HG03064 (cell line): Measurements from ENCODE around the gene ATPAF2.

Experiments
- ATAC-seq: cut with Tn5 transposase; IDR thresholded peaks from one replicate; pipeline ENCODE4 v1.9.1; 2021; ENCODE audit warnings: low read depth; ENCODE audit not compliant: unreplicated experiment

Gene ATPAF2

DNA sequence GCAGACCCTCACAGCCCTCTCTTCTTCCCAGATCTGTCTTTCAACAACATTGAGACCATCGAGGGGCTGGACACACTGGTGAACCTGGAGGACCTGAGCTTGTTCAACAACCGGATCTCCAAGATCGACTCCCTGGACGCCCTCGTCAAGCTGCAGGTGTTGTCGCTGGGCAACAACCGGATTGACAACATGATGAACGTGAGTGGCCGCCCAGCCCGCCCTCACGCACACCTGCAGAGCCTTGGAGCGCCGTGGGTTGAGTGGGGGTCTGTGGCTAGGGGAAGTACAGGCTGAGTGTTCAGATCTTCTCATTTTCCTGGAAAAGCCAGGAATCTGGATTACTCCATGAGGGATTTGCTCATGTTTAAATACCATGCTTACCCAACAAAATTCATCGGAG is 51.1 kb downstream of the ATPAF2 start:
- no peak for ATAC-seq

DNA sequence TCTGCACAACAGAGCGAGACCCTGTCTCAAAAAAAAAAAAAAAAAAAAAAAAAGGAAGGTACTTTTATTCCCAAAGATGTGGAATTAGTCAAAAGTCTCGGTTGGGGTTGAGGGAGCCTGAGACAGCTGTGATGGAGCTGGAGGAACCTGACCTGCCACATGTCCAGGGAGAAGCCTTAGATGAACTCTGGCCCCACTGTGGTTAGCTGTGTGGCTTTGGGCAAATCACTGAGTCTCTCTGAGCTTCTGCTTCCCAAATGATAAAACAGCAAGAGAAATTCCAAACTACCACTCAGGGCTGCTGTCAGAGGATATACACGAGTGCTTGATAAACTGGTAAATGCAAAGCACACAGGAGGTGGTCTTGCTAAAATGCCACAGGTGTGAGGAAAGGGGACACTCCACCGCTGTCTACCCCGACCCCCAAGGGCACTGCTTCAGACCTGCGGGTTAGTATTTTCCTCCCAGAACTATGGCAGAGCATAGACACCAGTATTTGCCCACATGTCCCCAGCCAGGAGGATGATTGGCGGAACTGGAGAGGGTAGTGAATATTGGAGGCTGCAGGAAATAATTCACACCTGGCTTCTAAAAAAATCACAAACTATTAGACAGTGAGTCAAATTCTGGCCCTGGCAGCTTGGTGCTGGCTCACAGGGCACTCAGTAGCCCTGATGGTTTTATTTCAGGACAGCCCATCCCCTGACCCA is 51.6 kb downstream of the ATPAF2 start:
- no peak for ATAC-seq

DNA sequence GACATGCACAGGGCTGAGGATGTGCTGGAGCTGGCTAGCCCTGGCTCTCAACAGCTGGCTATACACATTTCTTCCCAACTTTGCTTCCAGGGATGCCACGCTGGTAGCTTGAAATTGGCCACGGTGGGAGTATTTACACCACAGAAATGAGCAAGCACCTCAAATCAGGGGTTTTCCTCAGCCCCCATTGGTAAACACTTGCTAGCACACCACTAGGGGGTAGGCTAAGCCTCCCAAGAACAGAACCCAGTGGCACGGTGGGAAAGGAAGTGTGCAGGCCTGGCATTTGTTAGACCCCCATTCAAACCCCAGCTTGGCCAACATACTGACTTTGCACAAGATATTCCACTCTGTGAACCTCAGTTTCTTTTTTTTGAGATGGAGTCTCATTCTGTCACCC is 53.4 kb downstream of the ATPAF2 start:
- no peak for ATAC-seq

DNA sequence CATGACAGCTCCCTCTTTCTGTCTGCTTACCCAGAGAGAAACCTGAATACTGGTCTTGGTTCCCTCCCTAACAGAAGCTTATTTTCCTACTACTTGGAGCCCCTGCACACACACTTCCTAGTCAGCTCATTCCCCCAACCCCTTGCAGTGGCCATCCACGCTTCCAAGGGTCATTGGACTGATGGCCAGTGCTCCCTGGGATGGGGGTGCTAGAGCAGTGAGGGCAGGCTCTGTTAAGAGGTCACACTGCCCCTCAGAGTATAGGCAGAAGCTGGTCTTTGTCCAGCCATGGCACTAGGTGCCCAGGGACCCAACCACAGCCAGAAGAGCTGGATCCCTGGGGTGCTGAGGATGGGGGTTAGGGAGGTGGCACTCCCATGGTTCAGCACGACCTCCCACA is 53.8 kb downstream of the ATPAF2 start:
- ATAC-seq = no peak

DNA sequence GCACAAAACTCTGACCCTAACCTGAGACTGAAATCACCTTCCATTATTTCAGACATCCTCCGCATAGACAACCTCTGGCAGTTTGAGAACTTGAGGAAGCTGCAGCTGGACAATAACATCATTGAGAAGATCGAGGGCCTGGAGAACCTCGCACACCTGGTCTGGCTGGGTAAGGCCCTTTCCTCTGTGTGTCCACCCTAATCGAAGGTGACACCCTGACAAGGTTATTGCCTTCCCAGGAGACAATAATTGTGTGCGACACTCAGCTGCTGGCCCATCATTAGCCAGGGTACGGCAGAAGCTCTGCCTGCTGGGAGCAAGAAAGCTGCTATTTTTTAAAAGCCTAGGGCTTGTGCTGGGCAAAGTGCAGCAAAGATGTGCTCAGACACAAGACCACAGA is 55.2 kb downstream of the ATPAF2 start:
- ATAC-seq = no peak

DNA sequence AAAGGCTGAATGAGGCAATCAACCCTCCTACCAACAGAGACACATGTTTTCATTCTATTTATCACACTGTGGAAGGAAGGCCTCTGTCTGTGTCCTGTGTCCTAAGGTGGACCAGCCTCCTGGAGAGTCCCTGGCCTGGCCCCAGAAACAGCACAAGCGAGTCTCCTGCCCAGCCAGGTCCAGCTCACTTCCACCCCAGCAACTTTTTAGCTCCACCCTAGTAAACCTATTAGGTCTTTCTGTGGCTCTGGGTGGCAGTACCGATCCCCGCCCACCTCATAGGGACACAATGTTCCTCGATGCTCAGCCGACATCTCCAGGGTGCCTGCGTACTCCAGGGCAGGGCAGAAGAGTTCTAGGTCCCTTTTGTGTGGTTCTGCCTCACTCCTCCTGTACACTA is 55.6 kb downstream of the ATPAF2 start:
- ATAC-seq = no peak

DNA sequence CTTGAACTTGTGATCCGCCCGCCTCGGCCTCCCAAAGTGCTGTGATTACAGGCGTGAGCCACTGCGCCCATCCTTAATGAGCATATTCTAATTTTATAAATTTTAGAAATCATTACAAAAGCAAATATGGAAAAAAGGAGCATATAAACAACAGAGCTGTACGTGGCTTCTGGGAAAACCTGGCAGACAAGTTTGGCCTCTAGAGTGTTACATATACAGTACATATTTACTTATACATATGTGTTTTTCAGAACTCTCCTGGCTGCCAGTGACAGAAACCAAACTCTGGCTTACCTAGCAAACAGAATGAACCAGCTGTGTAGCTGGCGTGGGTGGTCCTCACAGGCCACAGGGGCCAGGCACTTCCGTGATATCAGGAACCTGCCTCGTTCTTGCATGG is 56.2 kb downstream of the ATPAF2 start:
- no peak for ATAC-seq

DNA sequence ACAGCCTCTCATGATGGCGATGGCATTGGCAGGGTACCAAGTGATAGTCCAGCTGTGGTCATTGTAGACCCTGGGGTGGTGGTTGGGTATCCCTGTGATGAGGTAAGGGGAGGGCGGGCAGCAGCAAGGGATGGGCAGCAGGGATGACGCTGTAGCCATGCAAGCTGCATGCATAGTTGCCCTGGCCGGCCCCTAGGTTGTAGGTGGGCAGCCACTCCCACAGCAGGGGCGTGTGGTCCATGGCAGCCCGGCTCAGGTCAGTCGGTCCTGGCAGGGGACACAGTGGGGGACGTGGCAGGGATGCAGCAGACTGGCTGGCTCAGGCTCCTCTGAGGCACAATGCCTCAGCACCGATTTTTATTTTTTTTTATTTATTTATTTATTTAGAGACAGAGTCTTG is 57.6 kb downstream of the ATPAF2 start:
- no peak for ATAC-seq

DNA sequence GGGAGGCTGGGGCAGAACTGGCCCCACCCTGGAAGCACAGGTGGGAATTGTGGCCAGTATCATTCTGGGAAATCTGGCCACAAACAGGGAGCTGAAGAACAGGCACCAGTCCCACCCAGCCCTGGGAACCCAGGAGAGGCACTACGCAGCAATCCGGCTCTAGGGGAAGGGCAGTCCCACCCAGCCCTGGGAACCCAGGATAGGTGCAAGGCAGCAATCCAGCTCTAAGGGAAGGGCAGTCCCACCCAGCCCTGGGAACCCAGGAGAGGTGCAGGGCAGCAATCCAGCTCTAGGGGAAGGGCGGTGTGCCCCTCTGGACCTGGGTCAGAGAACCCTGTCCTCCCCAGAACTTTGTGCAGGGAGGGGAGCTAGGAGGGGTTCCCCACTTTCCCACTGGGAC is 59.2 kb downstream of the ATPAF2 start:
- ATAC-seq = no peak

DNA sequence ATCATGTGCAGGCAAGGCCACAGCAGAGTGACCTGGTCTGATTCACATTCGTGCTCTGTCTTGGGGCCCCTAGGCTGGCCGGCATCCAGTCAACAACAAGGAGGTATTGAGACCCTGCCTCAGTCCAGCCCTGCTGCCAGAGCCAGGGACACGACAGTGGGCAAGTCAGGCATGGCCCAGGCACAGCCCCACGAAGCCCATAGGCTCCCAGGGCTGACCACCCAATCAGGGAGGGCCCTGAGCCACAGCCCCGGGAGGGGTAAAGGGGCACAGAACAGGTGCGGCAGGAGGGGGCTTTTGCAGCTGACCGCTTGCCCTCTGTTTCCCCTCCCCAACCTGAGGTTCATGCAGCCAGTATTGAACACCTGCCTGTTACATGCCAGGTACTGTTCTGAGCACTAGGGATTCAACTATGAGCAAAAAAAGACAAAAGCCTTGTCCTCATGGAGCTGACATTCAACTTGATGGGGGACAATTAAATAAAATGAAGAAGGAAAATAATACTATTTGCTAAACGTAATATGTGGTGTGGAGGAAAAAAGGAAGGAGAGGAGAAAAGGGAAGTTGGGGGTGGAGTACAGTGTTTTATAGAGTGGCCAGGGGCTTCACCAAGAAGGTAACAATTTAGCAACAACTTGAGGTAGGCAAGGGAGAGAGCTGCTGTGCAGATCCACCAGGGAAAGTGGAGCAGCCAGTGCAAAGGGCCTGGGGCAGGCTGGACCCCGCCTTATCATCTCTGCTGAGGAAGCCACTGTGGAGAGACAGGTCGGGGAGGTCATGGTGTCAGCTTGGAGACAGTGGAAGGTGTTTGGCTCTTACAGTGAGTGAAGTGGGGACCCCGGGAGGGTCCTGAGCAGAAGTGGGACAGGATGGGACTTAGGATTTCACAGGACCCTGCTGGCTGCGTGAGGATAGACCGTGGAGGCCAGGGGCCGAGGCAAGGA is 60.2 kb downstream of the ATPAF2 start:
- ATAC-seq = no peak

DNA sequence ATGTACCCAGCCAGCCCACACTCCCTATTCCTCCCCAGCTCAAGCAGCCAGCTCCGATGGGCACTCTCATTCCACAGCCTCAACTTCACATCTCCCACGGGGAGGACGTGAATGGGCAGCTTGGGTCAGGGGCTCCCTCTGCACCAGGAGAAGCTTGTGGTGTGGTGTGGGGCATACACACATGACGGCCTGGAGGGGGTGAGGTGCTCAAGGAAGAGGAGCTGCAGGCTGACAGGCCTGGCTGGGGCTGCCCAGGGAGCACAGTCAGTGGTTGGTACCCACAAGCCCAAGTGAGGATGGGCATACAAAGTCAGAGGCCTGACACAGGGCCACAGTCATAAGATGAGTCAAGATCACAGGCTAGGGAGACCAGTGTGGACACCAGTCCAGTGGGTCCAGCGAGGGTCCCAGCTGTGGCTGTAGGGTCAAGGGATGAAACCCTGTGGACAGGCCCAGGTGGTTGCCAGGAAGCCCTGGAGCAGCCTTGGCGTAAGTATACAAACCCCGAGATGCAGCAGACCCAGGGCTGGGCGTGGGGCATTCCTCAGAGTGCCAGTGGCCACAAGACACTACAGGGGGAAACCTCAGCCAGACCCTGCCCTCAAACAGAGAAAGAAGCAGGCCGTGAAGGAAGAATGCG is 61.9 kb downstream of the ATPAF2 start:
- no peak for ATAC-seq

DNA sequence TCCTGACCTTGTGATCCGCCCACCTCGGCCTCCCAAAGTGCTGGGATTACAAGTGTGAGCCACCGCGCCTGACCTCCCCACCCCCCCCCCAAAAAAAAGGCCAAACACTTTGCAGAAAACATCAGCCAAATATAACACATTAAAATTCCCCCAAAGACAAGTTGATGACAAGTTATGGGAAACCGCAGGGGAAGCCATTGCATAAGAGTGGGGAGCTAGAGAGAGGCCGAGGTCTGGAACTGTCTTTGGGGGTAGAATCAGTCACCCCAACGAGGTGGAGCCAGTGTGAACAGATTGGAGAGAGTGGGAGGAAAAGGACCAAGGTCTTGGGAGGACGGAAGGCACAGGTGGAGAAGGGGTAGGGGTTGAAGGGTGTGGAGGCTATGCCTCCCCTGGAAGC is 63.5 kb downstream of the ATPAF2 start:
- ATAC-seq = no peak

DNA sequence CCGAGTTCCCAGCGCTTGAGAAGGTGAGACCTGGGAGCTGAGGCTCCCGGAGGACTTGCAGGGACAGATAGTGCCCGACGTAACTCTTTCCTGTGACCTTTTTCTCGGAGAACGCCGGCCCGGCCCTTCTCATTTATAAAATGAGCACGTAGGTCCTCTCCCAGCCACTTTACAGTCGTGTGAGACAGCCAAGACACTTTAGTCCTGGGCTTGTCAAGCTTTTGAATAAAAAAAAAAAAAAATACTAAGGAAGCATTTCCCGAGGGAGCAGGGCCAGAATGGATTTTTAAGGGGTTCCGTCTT is 66.1 kb downstream of the ATPAF2 start:
- ATAC-seq = no peak

DNA sequence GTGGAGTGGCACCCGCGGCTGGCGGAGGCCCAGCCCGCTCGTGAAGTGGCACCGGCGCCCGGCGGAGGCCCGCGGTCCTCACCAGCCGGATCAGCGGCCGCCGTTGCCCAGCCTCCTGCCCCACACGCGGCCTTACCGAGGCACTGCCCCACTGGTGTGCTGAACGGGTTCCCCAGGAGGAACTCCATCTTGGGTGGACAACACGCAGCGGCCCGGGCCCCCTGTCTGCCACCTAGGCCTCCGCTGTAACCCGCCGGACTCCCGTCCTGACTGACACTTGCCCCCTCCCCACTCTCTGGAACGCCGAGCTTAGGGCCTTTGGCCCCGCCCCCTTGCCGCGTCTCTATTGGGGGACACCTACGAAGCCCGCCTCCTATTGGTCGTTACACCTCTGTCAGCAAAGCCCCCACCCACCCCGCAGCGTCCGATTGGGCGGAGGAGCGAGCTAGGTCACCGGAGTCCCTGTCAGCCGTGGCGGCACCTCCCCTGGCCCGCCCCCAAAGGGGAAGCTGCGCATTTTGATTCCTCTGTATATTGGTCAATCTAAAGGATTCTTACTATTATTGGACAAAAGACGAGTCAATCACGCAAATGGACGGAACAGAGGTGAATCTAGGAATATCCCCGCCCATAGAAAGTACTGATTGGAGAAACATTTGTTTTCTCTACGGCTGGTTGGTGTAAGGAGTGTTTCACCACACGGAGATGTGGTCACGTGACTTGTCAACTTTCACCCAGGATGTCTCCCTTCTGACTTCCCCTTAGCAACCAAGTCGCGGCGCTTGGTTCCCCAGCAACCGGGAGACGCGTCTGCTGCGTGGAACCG is 66.6 kb downstream of the ATPAF2 start, which contains the start of the genes DRC3 and TOM1L2:
DRC3 (plus strand) TSS at position 737 of the 826 bp plus-strand sequence. CDS start 4,737 bp downstream, outside the sequence.
TOM1L2 (minus strand) TSS at position 275 of the 826 bp plus-strand sequence; CDS start at position 188, 87 bp downstream.
- peak; percentile 85 for ATAC-seq

DNA sequence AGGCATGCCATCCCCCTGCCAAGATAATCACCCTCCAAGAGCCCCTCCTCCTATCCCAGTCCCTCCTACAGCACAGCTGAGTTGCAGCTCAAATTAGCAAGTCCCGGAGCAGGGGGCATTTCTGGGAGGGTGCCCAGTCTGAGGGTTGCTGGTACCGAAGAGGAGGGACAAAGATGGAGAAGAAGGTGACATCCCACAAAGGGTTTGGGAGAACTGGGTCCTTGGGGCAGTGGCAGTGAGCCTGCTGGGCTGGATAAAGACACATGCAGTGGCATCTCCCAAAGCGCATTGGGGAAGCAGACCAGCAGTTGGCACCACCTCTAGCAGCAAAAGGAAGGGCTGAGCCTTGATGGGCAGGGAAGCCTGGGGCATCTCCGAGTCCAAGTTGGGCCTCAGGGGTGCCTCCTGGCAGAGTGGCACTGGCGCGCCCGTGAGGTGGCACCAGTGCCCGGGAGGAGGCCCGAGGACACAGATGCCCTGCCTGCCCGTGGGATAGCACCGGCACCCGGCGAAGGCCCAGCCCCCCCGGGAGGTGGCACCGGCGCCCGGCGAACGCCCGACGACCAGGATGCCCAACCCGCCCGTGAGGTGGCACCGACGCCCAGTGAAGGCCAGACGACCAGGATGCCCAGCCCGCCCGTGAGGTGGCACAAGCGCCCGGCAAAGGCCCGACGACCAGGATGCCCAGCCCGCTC is 67.4 kb downstream of the ATPAF2 start:
- no peak for ATAC-seq

DNA sequence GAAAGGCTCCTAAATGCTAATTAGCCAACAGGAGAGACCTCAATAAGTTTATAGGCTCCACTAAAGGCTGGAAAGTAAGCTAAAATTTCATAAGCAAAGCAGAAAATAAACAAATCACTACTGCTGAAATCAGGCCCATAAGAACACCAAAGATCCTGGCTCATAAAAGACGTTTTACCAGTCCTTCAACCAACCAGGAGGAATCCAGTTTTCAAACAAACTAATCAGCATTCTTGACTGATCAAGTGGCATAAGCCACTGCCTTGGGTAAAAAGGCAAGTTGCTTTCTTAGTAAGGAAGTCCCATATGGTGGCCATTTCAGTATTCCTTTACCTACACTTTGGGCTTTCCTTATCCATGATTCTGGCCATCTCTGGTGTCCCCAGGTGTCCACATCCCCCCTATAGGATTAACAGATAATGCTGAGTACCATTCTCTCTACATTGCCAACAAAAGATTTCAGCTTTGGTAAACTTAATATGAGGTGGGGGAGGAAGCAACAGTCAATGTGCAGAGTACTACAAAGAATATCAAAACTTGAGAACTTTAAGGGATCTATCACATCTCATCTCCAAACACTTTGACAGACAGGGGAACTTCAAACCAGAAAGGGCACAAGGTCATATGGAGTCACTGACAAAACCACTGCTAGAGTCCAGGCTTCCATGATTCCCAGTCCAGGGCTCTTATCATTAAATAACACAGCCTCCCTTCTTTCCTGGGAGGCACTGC is 68.1 kb downstream of the ATPAF2 start:
- no peak for ATAC-seq
